Pancreas (tissue), 10 donors: ENCODE data around the gene HTT. TPM values are rescaled to one million over a fixed set of nuclear protein-coding genes. Genes with fewer than 3 reads are reported as not detected.

Experiments used
- ATAC-seq, 4 donors: fragments of 200-7000 bp; cut with Tn5 transposase; one replicate each; pipeline versions ENCODE4 v1.8.0 to v1.9.1; 2020; ENCODE audit warnings: mild to moderate bottlenecking in 4 of 4, moderate library complexity in 4 of 4
- DNase-seq, 6 donors: peaks; one replicate each; pipeline ENCODE4 v3.0.0-alpha.2; 2020
- FAIRE-seq: peaks from 2 replicates; lab custom pipeline; 2012; peaks lifted over from hg19 to GRCh38; lab: Jason Lieb, UNC
- H3K27ac ChIP-seq, 4 donors: fragments of 200-600 bp; sonication (generic); 1 replicate in 3 of 4; 2 replicates in 1 of 4; pipeline versions ENCODE4 v1.5.0 to v1.8.0; 2020
- H3K27me3 ChIP-seq, 4 donors: fragments of 200-600 bp; one replicate each; pipeline ENCODE4 v1.8.0; 2021
- H3K36me3 ChIP-seq, 3 donors: fragments of 200-600 bp; sonication (generic) in 1 of 3; one replicate each; pipeline versions ENCODE4 v1.5.0 to v1.8.0; 2020 to 2021
- H3K4me1 ChIP-seq, 3 donors: fragments of 200-600 bp; one replicate each; pipeline ENCODE4 v1.8.0; 2021
- H3K4me3 ChIP-seq, 4 donors: fragments of 200-600 bp; sonication (generic) in 2 of 4; one replicate each; pipeline versions ENCODE4 v1.5.0 to v1.8.0; 2020 to 2021
- H3K9me3 ChIP-seq, 4 donors: fragments of 200-600 bp; one replicate each; pipeline ENCODE4 v1.8.0; 2021
- WGBS, 2 donors: extraction: QIAGEN DNeasy Blood & Tissue Kit; methylation state at CpG; one replicate each; pipeline ENCODE4 v1.1.7; 2013; 5-methylcytosine and 5-hydroxymethylcytosine counted together
- intact Hi-C, 3 donors: fragments of 100-400 bp; cut with DNase I; formaldehyde crosslinking; loops; one replicate each; pipeline versions ENCODE4 v1.11.1 to v1.14.2; 2022
- polyA plus RNA-seq, 2 donors: library from polyadenylated mRNA; stranded (reverse); fragments of 200-250 nt; gene quantifications; one replicate each; pipeline ENCODE4 v1.2.3, GENCODE V29; 2013
- total RNA-seq, 6 donors: library from RNA; stranded (reverse); fragmentation: NEBNext Ultra II Directional in 4 of 6; extraction: Animal tissue kit (Norgen Biotek cat#: 25700) in 4 of 6; gene quantifications; one replicate each; pipeline versions ENCODE4 v1.2.1 to v1.2.4, GENCODE V29; 2021 to 2023
- TF ChIP-seq, protein P1 (sequence below), 4 donors: fragments of 200-600 bp; sonication (generic) in 3 of 4; IDR thresholded peaks; one replicate each; pipeline versions ENCODE4 v1.5.0 to v1.8.0; 2021; ENCODE audit warnings: antibody characterized with exemption in 4 of 4
- donor health status: healthy with polysubstance abuse.
- donor health status: DM: no; HTN: no; CAD: no; lungs with moderate emphysema.
- donor health status: DM: no; HTN: no; CAD: no.
- donor health status: control.
- donor health status: control.
- donor health status: Bipolar disorder and iron deficiency.
- donor health status: DM: yes; HTN: yes; CAD: no.
- donor health status: DM: no; HTN: no; CAD: no.
- donor health status: DM: no; HTN: no; CAD: no.
- donor health status: DM: yes; HTN: yes; CAD: no.

HTT gene
- total and polyA plus RNA-seq, 8 donors: 23.1 to 55.2 (median 42.7) TPM

DNA sequence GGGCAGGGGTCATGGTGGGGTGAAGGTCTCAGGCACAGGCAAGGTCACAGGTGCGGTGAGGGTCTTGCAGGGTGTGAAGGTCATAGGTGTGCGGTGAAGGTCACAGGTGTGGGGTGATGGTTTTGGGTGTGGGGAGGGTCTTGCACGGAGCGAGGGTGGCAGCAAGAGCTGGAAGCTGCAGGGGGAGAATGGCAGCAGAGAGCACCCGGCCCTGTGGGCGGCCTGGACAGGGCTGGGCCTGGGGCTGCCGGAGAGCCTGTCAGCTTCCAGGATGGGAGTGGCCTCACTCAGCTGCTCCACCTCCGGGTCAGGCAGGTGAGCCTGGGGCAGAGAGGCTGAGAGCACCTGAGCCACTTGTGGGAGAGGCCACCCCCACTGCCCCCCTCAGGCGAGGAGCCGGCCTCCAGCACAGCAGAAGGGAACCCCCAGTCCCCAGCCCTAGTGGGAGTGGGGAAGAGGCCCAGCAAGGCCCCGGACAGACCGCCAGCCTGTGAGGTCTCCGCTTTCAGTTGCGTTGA, 176.0 kb downstream of the HTT start:
- no peak overlapping the region for H3K27ac ChIP-seq
- DNase-seq (peak in 2 of 6 donors; percentile 57 to 70), ATAC-seq (peak in 3 of 4 donors; percentile 24 to 70 (median 59)), FAIRE-seq (no peak)
- no peak overlapping the region for H3K4me3 ChIP-seq
- H3K36me3 ChIP-seq: peaks cover 0 to 1% (median 0%) of the 10 kb centered on the region in 3 donors
- intact Hi-C loops: no loop called here
- 62 to 84% methylated on average over 14 of the region's 14 CpGs for WGBS, 2 donors
- H3K4me1 ChIP-seq: no peaks in the 10 kb centered on the region
- H3K9me3 ChIP-seq: no peaks in the 10 kb centered on the region
- H3K27me3 ChIP-seq: no peaks in the 10 kb centered on the region
- TF ChIP-seq, protein P1, sequence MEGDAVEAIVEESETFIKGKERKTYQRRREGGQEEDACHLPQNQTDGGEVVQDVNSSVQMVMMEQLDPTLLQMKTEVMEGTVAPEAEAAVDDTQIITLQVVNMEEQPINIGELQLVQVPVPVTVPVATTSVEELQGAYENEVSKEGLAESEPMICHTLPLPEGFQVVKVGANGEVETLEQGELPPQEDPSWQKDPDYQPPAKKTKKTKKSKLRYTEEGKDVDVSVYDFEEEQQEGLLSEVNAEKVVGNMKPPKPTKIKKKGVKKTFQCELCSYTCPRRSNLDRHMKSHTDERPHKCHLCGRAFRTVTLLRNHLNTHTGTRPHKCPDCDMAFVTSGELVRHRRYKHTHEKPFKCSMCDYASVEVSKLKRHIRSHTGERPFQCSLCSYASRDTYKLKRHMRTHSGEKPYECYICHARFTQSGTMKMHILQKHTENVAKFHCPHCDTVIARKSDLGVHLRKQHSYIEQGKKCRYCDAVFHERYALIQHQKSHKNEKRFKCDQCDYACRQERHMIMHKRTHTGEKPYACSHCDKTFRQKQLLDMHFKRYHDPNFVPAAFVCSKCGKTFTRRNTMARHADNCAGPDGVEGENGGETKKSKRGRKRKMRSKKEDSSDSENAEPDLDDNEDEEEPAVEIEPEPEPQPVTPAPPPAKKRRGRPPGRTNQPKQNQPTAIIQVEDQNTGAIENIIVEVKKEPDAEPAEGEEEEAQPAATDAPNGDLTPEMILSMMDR (IDR thresholded peaks at IDR 0.05): no peak

DNA sequence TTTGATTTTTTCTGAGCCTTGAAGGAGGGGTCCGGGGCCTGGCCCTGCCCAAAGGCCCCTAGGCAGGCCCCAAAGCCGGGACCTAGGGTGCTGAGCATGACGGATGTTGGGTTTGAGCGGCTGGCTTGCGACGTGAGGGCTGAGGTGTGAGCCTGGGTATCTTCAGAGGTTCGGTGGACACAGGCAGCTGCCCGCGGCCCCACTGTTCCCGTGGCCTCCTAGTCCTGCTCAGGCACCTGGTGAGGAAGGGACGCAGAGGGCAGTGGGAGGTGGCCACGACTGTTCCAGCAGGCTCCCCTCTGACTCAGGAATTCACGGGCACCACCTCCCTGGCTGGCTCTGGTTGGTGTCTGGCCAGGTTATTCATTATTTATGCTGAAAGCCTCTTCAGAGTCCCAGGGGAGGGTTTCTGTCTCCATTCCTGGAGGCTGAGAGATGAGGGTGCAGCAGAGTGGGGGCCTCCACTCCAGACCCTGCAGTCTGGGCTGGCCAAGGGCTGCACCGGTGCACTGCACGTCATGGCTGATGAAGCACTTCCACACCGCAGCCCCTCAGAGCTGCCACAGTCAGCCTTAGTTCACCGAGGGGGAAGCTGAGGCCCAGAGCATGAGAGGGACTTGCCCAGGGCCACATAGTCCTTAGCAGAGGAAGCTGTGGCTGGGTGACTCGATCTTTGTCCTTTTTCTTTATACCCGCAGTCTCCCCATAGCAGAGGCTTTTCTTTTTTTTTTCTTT, 176.6 kb downstream of the HTT start:
- Histone ChIP-seq H3K36me3 (peaks cover 0 to 7% (median 0%) of the 10 kb centered on the region in 3 donors), H3K4me1 (no peaks in the 10 kb centered on the region), H3K4me3 (no peak overlapping the region), H3K27ac (no peak overlapping the region), H3K9me3 (no peaks in the 10 kb centered on the region), H3K27me3 (no peaks in the 10 kb centered on the region)
- TF ChIP-seq, protein P1 (IDR thresholded peaks at IDR 0.05): no peak
- DNase-seq: peak in 4 of 6 donors; percentile 12 to 60 (median 33)
- no peak for FAIRE-seq
- ATAC-seq: peak in 2 of 4 donors; percentile 8 to 49
- intact Hi-C loops: no loop called here
- WGBS, 2 donors: 83 to 86% methylated on average over 19 of the region's 19 CpGs

DNA sequence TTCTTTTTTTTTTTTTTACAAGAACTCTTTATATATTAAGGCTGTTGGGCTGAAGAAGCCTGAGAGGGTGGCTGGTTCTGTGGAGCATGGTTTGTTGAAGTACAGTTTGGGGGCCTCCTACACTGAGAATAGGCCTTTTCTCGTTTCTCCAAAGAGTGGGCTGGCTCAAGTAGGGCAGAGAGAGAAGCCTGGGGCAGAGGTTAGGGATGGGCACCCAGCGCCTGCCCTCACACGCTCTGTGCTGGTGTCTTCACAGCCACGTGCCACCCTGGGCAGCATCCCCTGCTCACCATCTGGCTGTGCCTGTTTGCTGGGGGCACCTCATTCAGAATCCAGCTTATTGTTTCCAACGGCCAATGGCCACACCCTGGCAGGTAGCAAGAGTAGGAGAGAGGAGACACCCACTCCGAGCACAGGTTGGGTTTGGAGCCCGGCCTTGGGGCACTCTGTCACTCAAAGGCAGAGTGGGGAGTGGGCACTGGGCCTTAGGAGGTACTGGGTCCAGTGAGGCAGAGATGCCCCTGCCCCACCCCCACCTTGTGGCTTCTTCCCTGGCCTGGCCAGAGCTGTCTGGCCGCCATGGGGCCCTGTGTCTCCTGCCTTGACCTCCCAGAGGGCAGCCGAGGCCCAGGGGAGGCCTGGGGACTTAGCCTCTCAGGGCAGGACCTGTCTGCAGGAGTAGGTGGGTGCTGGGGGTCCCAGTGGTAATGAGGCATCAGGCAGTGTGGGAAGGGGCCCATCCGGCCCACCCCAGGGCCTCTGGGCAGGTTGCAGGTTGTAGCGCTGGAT, 177.4 kb downstream of the HTT start:
- TF ChIP-seq, protein P1 (IDR thresholded peaks at IDR 0.05): no peak
- no peak overlapping the region for H3K27ac ChIP-seq
- intact Hi-C loops: no loop called here
- H3K36me3 ChIP-seq: peaks cover 0 to 7% (median 0%) of the 10 kb centered on the region in 3 donors
- H3K9me3 ChIP-seq: no peaks in the 10 kb centered on the region
- no peak for FAIRE-seq
- H3K4me1 ChIP-seq: no peaks in the 10 kb centered on the region
- WGBS, 2 donors: 93 to 98% methylated on average over 11 of the region's 11 CpGs
- ATAC-seq: no peak
- no peak overlapping the region for H3K4me3 ChIP-seq
- peak in 4 of 6 donors; percentile 7 to 51 (median 26) for DNase-seq
- no peaks in the 10 kb centered on the region for H3K27me3 ChIP-seq

DNA sequence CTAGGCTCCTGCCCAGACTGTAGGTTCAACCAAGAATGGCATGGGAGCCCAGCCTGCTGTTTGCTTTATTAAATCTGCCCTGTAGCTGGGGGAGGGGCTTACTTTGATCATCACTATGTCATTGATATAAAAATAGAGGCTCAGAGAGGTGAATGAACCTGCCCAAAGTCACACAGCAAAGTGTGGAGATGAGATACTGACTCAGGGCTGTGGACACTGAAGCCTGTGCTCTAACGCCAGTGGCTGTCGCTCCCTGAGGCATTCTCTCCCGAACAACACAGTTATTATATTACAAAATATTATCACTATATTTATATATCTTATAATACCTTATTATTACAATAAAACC, 178.0 kb downstream of the HTT start:
- no peak overlapping the region for H3K27ac ChIP-seq
- intact Hi-C loops: no loop called here
- no peak overlapping the region for H3K4me3 ChIP-seq
- ATAC-seq (no peak), DNase-seq (no peak), FAIRE-seq (no peak)
- no peaks in the 10 kb centered on the region for H3K9me3 ChIP-seq
- no peaks in the 10 kb centered on the region for H3K27me3 ChIP-seq
- TF ChIP-seq, protein P1 (IDR thresholded peaks at IDR 0.05): no peak
- 94 to 95% methylated on average over 3 of the region's 3 CpGs for WGBS, 2 donors
- peaks cover 0 to 7% (median 0%) of the 10 kb centered on the region in 3 donors for H3K36me3 ChIP-seq
- no peaks in the 10 kb centered on the region for H3K4me1 ChIP-seq
